Measurements from ENCODE around the gene WNT7B. TPM values are rescaled to one million over a fixed set of nuclear protein-coding genes. Genes with fewer than 3 reads are reported as not detected.

WNT7B gene
- total RNA-seq, 1 experiment from 2014 or later, result 0.57 TPM

- DNase-seq, result no peak
- peaks cover 3% of the 10 kb centered on the region for H3K27me3 Mint-ChIP-seq (ENCODE audit: insufficient read depth, unreplicated experiment)
- TF ChIP-seq CTCF (IDR thresholded peaks at IDR 0.05; ENCODE audit: insufficient read depth in 1 of 2, low read depth in 1 of 2, low read length in 1 of 2, severe bottlenecking in 1 of 2, unreplicated experiment in 1 of 2), result no peak
- Histone ChIP-seq H3K36me3 (ENCODE audit: control insufficient read depth, insufficient read depth, low read length) (no peaks in the 10 kb centered on the region), H3K27me3 (replicated peaks; ENCODE audit: control insufficient read depth, insufficient read depth, low read length) (peaks cover 6% of the 10 kb centered on the region; the same call in 1 of the 2 replicates), H3K9me3 (no peaks in the 10 kb centered on the region), H3K4me3 (ENCODE audit: low read depth, low read length) (peak overlapping the region; percentile 30), H3K4me1 (peaks cover 29% of the 10 kb centered on the region)
- H3K27ac Mint-ChIP-seq (ENCODE audit: unreplicated experiment), result no peak overlapping the region
- no peaks in the 10 kb centered on the region for H3K9me3 Mint-ChIP-seq (ENCODE audit: unreplicated experiment)
- peaks cover 6% of the 10 kb centered on the region for H3K36me3 Mint-ChIP-seq (ENCODE audit: insufficient read depth, unreplicated experiment)
- intact Hi-C loops (cut with micrococcal nuclease; ENCODE audit: unreplicated experiment), result no loop called here
- no TSS peak for BruUV-seq (replicated peaks)
- ChIA-PET POLR2A (no interaction called here), CTCF (interaction anchor here (0.6 to 1.9 kb wide), 3 partner anchors 68 to 112 kb away, joined by 3 to 17 read pairs (median 4); no protein-coding TSS in a partner anchor)
- peak overlapping the region; percentile 44 for H3K4me3 Mint-ChIP-seq (ENCODE audit: unreplicated experiment)
- no peaks in the 10 kb centered on the region for H3K4me1 Mint-ChIP-seq (ENCODE audit: low read depth, unreplicated experiment)
These were observed 534 bp downstream of the WNT7B start for GRCh38 chr22:45976254-45977002.

- no peaks in the 10 kb centered on the region for H3K4me1 Mint-ChIP-seq (ENCODE audit: low read depth, unreplicated experiment)
- no peaks in the 10 kb centered on the region for H3K36me3 ChIP-seq (ENCODE audit: control insufficient read depth, insufficient read depth, low read length)
- no peak for TF ChIP-seq CTCF (IDR thresholded peaks at IDR 0.05; ENCODE audit: insufficient read depth in 1 of 2, low read depth in 1 of 2, low read length in 1 of 2, severe bottlenecking in 1 of 2, unreplicated experiment in 1 of 2)
- H3K4me3 Mint-ChIP-seq (ENCODE audit: unreplicated experiment), result peak overlapping the region; percentile 49
- peaks cover 6% of the 10 kb centered on the region; the same call in 1 of the 2 replicates for H3K27me3 ChIP-seq (replicated peaks; ENCODE audit: control insufficient read depth, insufficient read depth, low read length)
- H3K27ac Mint-ChIP-seq (ENCODE audit: unreplicated experiment), result no peak overlapping the region
- no peak overlapping the region for H3K4me3 ChIP-seq (ENCODE audit: low read depth, low read length)
- H3K9me3 ChIP-seq, result no peaks in the 10 kb centered on the region
- ChIA-PET POLR2A (no interaction called here), CTCF (interaction anchor here (0.6 to 1.9 kb wide), 2 partner anchors 70 to 111 kb away, joined by 3 to 17 read pairs; no protein-coding TSS in a partner anchor)
- DNase-seq, result peak; percentile 57 to 58
- peaks cover 6% of the 10 kb centered on the region for H3K36me3 Mint-ChIP-seq (ENCODE audit: insufficient read depth, unreplicated experiment)
- peaks cover 3% of the 10 kb centered on the region for H3K27me3 Mint-ChIP-seq (ENCODE audit: insufficient read depth, unreplicated experiment)
- intact Hi-C loops (cut with micrococcal nuclease; ENCODE audit: unreplicated experiment), result no loop called here
- no peaks in the 10 kb centered on the region for H3K9me3 Mint-ChIP-seq (ENCODE audit: unreplicated experiment)
- BruUV-seq (replicated peaks), result no TSS peak
- peaks cover 29% of the 10 kb centered on the region for H3K4me1 ChIP-seq
These were observed 1.5 kb downstream of the WNT7B start for GRCh38 chr22:45975164-45976161.

GRCh38 chr22:45974498-45974897 is 2.5 kb downstream of the WNT7B start:
- Mint-ChIP-seq H3K4me1 (ENCODE audit: low read depth, unreplicated experiment) (no peaks in the 10 kb centered on the region), H3K4me3 (ENCODE audit: unreplicated experiment) (peak overlapping the region; percentile 49), H3K27ac (ENCODE audit: unreplicated experiment) (no peak overlapping the region), H3K9me3 (ENCODE audit: unreplicated experiment) (no peaks in the 10 kb centered on the region), H3K36me3 (ENCODE audit: insufficient read depth, unreplicated experiment) (peaks cover 6% of the 10 kb centered on the region), H3K27me3 (ENCODE audit: insufficient read depth, unreplicated experiment) (peaks cover 3% of the 10 kb centered on the region)
- Histone ChIP-seq H3K9me3 (no peaks in the 10 kb centered on the region), H3K4me3 (ENCODE audit: low read depth, low read length) (no peak overlapping the region), H3K4me1 (peaks cover 29% of the 10 kb centered on the region), H3K27me3 (replicated peaks; ENCODE audit: control insufficient read depth, insufficient read depth, low read length) (peaks cover 6% of the 10 kb centered on the region; the same call in 1 of the 2 replicates), H3K36me3 (ENCODE audit: control insufficient read depth, insufficient read depth, low read length) (no peaks in the 10 kb centered on the region)
- ChIA-PET POLR2A (no interaction called here), CTCF (interaction anchor here (0.5 kb wide), 1 partner anchor 589 kb away, joined by 4 read pairs; no protein-coding TSS in a partner anchor)
- intact Hi-C loops (cut with micrococcal nuclease; ENCODE audit: unreplicated experiment), result no loop called here
- no peak for DNase-seq
- TF ChIP-seq CTCF (IDR thresholded peaks at IDR 0.05; ENCODE audit: insufficient read depth in 1 of 2, low read depth in 1 of 2, low read length in 1 of 2, severe bottlenecking in 1 of 2, unreplicated experiment in 1 of 2), result no peak
- BruUV-seq (replicated peaks), result no TSS peak

Measured in Caco-2 (cell line).